Tongue (tissue), 2 donors: ENCODE data around the gene SMAD5. TPM values are rescaled to one million over a fixed set of nuclear protein-coding genes. Genes with fewer than 3 reads are reported as not detected.

Source experiments
- DNase-seq: peaks from one replicate; pipeline ENCODE4 v3.0.0-alpha.2; 2015
- total RNA-seq: library from RNA; depleted of rRNA; stranded (reverse); fragments of >200 nt; gene quantifications from one replicate; pipeline ENCODE4 v1.2.3, GENCODE V29; 2014

The SMAD5 gene
- 72.2 TPM for total RNA-seq

- peak; percentile 98 for DNase-seq
Measured at GRCh38 chr5:136132557-136133221, at the start of gene SMAD5. SMAD5 (plus strand) TSS chr5:136132845; CDS start chr5:136153761, 20,916 bp downstream.

DNA sequence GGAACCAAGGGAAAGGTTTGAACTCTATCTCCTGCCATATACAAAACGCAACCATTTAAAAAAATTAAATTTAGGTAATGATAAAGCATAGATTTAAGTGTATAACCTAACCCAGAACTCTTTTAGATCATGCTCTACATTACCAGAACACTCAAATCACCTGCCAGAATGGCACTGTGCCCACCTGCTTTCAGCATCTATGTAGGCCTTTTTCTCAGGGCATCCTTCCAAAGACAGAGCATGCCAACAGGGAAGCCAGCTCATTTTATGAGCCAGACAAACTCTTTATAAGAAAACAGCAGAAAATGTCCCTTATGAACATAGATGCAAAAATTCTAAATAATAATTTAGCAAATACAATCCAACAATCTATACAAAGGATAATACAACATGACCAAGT lies 47.9 kb upstream of the SMAD5 start:
- DNase-seq: peak; percentile 62

DNA sequence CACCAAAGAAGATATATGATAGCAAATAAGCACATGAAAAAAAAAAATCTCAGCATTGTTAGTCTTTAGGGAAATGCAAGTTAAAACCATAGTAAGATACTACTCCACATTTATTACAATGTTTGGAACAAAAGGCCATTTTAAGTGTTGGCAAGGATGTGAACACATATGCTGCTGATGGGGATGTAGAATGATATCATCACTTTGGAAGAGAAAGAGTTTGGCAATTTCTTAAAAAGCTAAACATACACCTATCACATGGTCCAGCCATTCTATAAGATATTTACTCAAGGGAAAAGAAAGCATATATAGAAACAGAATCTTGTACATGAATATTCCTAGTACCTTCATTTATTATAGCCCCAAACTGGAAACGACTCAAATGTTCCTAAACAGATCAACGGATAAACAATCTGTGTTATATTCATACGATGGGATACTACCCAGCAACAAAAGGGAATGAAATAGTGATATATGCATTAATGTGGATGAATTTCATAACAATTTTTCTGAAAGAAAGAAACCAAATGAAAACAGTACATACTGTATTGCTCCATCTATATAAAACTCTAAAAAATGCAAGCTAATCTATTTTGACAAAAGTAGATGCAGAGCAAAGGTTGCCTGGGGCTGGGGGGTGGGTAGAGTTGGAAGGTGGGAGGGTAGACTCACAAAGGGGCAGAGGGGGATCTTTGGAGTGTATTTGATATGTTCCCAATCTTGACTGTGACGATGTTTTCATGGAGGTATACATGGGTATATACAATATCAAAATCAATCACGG lies 45.7 kb upstream of the SMAD5 start:
- DNase-seq: peak; percentile 82

- peak; percentile 85 for DNase-seq
Measured at GRCh38 chr5:136087961-136088871, 44.4 kb upstream of the SMAD5 start.

- no peak for DNase-seq
Measured at GRCh38 chr5:136089791-136090190, 42.9 kb upstream of the SMAD5 start.

- DNase-seq: no peak
Measured at GRCh38 chr5:136090319-136090718, 42.3 kb upstream of the SMAD5 start.

DNA sequence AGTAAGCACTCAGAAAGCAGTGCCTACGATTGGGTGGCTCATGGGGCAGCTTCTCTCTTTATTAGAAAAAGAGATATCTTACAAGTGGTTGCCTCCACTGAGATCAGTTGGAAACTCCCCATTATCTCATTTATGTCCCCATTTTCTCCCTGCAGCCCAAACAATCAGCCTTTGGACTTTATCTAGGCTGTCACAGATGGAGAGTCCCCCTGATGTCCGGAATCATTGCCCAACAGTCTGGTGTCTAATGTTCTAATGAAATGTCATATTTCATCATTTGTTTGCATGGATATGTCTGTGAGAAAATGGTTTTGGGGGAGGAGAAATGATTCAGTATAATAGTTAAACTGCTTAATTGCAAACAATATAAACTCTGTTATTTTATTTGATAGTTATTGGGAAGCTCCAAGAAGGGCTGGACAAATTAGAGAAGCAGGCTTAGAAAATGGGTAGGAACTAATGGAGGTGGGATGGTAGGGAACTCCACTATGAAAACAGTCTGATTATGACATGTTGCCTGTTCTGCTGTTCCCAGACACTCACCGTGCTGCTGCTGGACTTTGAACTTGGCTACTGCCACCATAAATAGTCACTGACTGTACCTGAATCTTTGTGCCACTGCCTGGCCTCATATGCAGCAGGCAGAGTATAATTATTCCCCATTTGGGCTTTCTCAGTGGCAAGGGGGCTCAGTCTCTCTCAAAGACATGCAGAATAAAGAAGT lies 38.3 kb upstream of the SMAD5 start:
- no peak for DNase-seq

- no peak for DNase-seq
Measured at GRCh38 chr5:136094913-136095641, 37.6 kb upstream of the SMAD5 start.

DNA sequence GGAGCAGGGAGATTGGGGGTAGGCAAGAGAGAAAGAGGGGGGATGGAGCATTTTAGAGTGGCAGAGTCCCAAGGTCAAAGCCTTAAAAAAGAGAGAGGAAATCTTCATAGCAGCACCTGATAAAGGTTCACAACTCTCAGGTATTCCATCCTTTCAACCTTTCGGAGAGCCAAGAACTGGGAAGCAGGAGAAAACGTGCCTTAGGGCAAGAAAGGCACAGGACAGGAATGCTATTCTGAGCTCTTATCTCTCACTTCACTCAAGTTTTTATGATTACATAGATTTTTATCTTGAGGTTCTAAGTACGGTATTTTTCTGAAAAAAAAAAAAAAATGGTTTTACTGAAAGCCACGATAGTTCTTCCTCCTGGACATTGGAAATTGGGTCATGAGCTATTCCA lies 34.5 kb upstream of the SMAD5 start:
- no peak for DNase-seq

- no peak for DNase-seq
Measured at GRCh38 chr5:136099870-136100269, 32.8 kb upstream of the SMAD5 start.

- no peak for DNase-seq
Measured at GRCh38 chr5:136101884-136102283, 30.8 kb upstream of the SMAD5 start.

DNA sequence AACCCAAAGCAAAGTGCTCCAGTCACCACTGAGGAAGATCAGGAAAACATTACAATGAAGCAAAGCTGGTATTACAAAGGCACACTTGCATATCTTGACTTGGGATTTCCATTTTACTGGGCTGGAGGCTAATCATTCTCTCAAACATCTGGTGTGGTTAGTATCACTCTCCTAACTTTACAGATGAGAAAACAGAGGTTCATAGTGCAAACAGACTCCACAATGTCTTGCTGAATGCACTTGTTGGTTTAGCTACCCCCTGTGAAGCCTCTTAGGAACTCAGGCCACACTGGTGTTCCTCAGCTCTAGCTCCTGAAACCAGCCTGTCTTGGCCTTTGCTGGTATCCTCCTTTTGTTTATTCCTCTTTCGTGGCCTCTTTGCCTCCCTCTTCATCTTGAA lies 29.5 kb upstream of the SMAD5 start:
- DNase-seq: no peak

- DNase-seq: peak; percentile 68
Measured at GRCh38 chr5:136104306-136104965, 28.2 kb upstream of the SMAD5 start.

DNA sequence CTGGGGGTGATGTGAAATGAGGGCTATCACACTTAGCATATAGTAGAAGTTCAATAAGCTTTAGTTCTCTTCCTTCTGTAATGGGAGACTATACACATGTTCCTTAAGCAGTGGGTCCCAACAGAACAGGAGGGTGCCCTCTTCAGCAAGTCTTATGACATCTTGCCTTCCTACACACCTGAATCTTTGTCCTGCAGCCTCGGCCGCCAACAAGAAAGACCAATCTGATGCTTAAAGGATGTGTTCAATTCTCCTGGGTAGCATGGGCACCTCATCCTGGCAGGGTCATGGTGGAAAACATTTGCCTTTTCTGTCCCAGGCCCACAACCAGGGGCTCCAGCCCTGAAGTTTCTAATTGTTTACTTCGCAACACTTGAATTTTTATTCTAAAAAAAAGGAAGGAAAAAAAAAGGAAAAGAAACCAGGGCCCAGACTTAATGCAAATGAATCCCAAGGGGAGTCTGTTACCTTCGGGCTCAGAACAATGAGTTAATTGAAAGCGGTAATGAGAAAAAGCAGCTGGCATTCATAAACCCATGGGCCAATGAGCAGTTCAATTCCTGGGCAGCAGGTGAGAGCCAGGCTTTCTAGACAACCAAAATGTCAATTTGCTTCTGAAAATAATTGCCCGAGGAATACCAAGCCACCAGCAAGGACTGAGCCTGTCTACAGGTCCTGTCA lies 26.2 kb upstream of the SMAD5 start:
- DNase-seq: no peak

GRCh38 chr5:136108180-136108611 lies 24.4 kb upstream of the SMAD5 start:
- DNase-seq: peak; percentile 47

GRCh38 chr5:136108766-136109165 lies 23.9 kb upstream of the SMAD5 start:
- DNase-seq: no peak

GRCh38 chr5:136109453-136110135 lies 23.1 kb upstream of the SMAD5 start:
- no peak for DNase-seq

DNA sequence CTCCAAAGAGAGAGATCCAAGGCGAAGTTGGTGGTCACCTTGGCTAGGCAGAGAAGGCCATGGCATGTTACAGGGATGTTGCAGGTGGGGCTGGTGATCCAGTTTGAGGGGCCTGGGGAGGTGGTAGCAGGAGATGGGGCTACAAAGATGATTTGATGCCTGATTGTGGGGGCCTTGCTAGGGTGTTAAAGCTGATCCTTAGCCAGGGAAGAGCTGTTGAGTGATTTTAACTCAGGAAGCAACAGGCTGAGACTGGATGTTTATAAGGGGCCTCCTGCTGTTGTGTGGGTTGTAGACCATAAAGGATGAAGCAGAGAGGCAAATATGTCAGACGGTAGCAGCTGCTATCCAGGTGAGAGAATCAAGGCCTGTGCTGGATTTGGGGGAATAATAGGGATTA lies 19.0 kb upstream of the SMAD5 start:
- DNase-seq: no peak

DNA sequence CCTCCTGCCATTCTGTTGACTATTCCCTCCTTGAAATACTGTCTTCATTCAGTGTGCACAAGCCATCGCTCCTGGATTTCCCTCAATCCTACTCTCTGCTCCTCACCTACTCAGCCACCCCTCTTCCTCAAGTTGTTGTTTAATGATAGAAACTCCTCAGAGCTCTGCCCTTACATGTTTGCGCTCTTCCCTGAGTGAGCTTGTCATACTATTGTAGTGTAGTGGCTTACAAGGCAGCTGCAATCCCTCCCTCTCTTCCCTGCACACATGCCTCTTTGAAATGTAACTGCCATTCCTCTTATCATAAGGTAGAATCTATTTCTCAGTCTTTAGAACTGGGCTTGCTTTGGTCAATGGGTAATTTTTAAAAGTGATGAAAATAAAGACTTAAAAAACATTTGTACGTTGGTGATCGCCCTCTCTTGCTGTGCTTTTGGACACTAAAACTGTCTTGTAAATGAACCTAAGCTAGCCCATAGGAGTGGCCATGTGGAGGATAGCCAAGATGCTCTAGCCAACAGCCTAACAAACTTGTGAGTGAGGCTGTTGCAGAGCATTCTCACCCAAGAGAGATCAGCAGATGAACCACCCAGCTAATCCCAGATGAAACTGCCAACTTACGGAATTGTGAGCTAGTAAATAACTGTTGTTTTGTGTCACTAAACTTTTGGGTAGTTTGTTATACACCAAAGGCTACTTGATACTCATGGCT lies 18.1 kb upstream of the SMAD5 start:
- no peak for DNase-seq
